GM18520 (cell line): ENCODE results near the gene SLX9.
"Not testable (repeated sequence)": the region's sequence is repeated elsewhere in the genome, so short reads cannot be mapped to it uniquely, and the experiment has no call there.

Source experiments
- ATAC-seq: cut with Tn5 transposase; IDR thresholded peaks from one replicate; pipeline ENCODE4 v1.9.1; 2021; ENCODE audit not compliant: unreplicated experiment

Gene SLX9

DNA sequence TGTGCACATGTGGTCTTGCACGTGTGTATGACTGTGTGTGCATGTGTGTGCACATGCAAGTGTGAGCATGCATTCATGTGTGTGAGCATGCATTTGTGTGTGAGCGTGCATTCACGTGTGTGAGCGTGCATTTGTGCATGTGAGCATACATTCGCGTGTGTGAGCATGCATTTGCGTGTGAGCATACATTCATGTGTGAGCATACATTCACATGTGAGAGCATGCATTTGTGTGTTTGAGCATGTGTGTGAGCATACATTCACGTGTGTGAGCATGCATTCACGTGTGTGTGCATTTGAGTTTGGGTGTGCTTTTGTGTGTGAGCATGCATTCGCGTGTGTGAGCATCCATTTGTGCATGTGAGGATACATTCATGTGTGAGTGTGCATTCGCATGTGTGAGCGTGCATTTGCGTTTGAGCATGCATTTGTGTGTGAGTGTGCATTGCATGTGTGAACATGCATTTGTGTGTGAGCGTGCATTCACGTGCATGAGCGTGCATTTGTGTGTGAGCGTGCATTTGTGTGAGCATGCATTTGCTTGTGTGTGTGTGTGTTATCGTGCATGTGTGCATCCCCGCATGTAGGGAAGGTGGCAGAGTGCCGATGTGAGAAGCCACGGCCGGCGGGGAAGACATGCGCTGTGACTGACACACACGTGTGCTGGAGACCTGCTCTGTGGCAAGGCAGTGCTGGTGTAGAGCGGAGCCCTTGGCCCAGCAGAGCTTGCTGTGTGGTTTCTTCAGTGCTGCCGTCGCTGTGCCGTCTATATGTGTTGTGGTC is 37.4 kb upstream of the SLX9 start:
- no peak for ATAC-seq

DNA sequence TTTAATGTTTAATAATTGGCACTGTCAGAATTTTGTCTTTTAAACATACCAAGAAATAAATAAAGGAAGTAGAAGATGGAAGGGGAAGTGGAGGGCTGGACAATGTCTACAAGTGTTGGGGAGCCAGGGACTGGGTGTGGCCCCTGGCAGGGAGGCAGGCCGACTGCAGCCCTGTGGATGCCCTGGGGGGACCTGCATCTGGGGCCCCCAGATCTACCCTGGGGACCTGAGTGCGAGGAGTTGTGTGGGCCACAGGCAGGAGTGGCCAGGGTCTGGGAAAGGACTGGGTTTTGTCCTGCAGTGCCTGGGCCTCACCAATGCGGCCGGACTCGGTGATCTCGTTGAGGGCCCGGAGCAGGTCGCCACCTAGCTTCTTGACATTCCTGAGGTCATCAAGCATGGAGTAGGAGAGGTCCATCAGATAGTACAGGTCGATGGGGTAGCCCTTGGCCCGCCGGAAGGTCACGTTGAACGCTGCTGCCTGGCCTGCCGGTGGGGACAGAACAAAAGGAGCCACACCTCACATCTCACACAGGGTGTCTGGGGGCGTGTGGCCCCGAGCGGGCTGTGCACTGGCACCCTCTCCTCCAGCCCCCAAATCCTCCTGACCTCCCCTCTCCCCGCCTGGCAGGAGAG is 36.7 kb upstream of the SLX9 start:
- ATAC-seq, result no peak

DNA sequence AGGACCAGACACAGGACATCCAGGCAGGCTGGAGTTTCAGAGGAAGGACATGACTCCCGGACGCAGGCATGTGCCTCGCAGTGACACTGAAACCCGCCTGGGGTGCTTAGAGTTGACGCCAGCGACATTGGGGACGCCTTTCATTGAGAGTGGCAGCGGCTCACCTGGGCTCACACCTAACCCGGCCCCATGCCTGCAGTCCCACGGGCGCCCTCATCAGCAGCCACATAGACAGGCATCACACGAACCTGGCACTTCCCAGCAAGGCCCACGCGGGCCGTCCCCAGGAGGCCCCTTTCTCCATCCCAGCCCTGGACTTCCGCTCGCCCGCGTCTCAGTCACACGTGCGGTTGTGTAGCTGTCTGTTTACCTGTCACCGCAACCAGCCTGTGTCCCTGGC is 36.1 kb upstream of the SLX9 start:
- ATAC-seq, result no peak

GRCh38 chr21:44904141-44904923 is 35.5 kb upstream of the SLX9 start:
- no peak for ATAC-seq

GRCh38 chr21:44905016-44905727 is 34.7 kb upstream of the SLX9 start:
- no peak for ATAC-seq

DNA sequence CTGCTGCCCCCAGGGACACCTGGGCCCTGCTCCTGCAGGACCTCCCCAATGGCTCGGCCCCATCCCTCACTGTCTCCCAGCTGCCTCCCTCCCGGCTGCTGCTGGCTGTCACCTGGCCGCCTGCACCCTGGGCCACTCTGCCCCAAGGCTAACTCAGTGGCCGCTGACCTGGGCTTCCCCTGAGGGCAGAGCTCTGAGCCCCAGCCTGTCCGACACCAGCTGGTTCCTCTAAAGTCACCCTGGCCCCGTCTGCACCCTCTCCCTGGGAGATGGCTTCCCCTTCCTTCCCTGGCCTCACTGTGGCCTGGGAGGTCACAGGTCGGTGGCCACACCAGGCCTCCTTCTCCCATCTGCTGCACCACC is 34.1 kb upstream of the SLX9 start:
- no peak for ATAC-seq

DNA sequence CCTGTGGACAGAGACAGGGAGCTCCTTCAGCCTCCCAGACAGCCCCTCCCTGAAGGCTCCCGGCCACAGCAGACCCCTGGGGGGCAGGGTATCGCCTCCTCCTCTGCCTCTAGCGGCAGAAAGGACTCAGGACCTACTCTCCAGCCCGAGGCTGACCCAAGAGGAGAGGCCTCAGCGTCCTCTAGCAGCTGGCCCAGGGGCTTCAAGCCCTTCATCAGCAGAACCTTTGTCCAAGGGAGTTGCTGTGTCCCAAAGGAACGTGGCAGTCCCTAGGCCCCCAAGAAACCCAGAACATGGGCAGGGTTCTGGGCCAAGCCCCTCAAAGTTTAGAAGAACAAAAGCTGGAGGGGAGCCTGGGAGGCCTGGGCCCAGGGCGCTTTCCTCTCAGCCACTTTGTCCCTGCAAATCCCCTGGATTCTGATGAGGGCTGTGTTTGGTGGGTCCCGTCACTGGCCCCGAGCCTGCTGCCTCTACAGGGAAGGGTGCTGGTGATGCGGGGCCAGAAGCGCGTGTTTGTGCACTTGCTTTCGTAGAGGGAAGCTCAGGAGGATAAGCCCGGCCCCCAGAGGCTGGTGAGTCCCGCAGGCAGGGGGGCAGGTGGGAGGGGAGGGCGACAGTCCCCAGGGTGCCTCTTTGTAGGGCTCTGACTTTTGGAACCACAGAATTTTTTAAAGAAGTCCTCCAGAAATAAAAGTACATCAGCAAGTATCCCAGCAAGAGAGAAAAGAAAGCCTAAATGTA is 32.4 kb upstream of the SLX9 start:
- no peak for ATAC-seq

DNA sequence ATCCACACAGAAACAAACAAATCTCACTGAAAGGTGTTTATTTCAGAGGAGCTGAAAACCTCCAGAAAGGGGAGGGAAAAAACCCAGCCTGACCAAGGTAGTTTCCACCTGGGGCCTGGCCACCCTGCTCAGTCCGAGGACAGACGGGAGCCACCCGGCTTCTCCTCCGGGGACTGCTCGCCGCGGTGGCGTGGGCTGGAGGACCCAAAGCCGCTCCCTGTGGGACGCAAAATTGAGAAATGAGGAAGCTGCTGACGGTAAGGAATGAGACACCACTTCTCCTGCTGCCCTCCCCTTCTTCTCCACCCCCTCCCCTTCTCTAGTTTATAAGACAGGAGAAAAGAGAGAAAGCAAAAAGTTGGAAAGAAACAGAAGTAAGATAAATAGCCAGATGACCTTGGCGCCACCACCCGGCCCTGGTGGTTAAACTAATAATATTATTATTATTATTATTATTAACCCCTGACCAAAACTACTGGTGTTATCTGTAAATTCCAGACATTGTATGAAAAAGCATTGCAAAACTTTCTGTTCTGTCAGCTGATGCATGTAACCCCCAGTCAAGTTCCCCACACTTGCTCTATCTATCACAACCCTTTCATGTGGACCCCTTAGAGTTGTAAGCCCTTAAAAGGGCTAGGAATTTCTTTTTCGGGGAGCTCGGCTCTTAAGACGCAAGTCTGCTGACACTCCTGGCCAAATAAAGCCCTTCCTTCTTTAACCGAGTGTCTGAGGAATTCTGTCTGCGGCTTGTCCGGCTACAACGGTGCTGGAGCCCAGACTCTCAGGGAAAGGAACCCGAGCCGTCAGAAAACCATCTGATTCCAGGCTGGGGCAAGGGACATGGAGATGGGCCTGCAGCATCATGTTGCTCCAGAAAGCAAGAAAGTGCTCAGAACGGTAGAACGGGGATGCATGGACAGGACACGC is 31.6 kb upstream of the SLX9 start:
- ATAC-seq, result no peak

DNA sequence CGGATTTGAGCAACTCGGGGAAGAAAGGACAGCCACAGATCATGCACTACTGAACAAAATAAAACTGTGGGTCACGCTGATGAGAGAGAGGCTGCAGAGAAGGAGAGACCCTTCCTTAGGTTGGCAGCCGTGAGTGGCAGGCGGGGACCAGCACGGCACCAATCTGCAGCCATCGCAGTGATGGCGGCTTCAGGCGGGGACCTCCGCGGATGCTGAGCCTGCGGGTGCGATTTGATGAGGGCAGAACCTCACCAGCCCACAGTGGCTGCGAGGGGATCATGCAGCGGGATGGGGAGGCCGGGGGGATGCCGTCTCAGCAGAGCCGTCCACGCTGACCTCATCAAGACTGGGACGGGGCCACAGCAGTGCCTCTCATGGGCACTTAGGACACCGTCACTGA is 30.9 kb upstream of the SLX9 start:
- no peak for ATAC-seq

DNA sequence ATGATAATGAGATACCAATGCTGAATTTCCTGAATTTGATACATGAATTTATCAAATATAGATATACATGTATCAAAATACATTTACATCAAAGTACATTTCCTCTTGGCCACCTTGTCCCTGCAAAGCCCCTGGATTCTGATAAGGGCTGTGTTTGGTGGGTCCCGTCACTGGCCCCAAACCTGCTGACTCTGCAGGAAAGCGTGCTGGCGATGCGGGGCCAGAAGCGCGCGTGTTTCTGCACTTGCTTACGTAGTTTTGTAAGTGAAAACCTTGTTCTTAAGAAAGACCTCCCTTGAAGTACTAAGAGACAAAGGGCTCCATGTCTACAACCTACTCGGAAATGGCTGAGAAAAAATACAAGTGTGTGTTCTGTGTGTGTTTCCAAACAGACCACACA is 30.1 kb upstream of the SLX9 start:
- no peak for ATAC-seq

DNA sequence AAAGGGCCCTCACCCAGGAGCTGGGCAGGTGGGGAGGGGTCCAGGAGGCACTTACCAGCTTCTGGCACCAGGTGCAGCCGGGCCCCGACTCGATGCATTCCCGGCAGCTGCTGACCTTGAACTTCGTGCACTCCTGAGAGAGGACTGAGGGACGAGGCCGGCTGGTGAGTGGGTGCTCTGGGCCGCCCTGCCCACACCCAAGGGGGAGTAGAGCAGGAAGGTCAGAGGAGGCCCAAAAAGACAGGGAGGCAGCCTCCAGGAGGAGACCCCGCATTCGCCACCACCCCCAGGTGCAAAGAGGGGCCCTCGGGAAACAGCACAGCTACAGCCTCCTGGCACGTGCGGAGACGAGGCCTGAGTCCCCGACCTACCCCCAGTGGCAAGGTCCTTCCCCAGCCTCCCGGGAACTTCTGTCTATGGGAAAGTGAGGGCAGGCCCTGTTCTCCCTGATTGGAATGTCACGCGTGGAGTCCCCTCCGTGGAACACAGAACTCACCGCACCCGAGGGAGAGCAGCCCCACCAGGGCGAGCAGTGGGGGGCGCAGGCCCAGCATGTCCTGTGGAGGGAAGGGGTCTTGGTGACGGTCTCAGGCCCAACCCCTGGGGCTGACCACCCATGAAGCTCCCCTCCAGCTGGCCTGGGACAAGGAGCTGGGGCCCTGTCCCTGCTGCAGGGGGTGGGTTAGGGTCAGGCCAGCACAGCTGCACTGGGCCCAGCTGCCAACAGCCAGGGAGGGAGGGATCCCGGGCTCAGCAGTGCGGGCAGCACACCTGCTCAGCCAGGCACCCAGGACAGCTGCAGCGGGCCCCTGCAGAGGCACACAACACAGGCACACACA is 29.4 kb upstream of the SLX9 start:
- ATAC-seq, result no peak

DNA sequence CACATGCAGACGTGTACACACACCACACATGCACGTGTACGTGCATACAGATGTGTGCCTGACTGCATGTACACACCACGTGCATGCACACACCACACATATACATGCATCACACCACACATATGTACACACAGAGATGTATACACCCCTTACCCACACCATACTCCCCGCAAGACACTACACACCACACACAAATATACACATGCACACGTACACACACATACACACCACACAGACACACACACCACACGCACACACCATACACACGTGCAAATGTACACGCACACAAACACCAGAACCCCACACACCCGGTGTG is 28.8 kb upstream of the SLX9 start:
- ATAC-seq, result no peak

GRCh38 chr21:44911384-44912157 is 28.3 kb upstream of the SLX9 start:
- no peak for ATAC-seq

DNA sequence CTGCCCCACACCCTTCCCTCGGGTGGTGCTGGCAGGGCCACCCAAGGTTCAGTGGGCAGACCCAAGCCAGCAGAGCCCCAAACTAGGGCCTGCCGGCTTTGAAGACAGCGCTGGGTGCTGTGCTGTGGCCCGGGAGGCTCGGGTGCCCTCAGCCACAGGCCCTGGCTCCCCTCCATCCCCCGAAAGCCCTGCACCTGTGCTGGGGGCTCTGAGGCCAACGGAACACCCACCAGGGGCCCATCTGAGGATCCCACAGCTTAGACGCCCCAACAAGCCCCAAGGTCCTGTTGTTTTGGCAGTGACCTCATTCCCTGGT is 27.7 kb upstream of the SLX9 start:
- no peak for ATAC-seq

DNA sequence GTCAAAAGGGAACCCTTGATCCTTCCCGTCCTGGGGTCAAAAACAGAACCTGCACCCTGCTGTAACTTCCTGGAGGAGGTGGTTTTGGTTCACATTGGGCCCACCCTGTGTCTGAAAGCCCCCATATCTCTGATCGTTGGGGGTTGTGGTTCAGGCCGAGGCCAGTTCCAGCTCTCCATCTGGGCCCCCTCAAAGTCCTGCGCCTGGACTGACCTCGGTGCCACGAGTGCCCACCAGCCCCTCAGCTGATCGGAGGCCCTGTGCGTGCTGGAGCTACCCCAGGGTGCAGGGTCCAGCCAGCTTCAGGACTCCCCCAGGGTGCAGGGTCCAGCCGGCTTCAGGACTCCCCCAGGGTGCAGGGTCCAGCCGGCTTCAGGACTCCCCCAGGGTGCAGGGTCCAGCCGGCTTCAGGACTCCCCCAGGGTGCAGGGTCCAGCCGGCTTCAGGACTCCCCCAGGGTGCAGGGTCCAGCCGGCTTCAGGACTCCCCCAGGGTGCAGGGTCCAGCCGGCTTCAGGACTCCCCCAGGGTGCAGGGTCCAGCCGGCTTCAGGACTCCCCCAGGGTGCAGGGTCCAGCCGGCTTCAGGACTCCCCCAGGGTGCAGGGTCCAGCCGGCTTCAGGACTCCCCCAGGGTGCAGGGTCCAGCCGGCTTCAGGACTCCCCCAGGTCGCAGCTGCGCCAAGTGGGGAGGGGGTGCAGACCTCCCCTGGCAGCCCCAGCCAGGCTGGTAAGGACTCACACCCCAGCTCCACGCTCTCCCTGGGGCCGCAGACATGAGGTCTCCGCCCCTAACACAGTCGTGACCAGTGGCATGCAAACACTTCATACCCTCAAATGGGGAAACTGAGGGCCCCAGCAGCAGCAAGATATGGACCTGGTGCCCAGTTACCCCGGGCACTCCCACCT is 27.1 kb upstream of the SLX9 start:
- not testable (repeated sequence) for ATAC-seq

- ATAC-seq, result no peak
Measured at GRCh38 chr21:44913425-44914175, 26.2 kb upstream of the SLX9 start.
